A204.1 (cell line): Measurements from ENCODE around the gene H19.

Source experiments
- FAIRE-seq: peaks from 2 replicates; lab custom pipeline; 2012; peaks lifted over from hg19 to GRCh38; lab: Jason Lieb, UNC

The H19 gene

GRCh38 chr11:1982873-1983600 lies 14.6 kb downstream of the H19 start:
- no peak for FAIRE-seq

- no peak for FAIRE-seq
Observed at GRCh38 chr11:1979607-1980006, 18.0 kb downstream of the H19 start.

- FAIRE-seq: no peak
Observed at GRCh38 chr11:1978720-1979473, 18.7 kb downstream of the H19 start.

GRCh38 chr11:1975185-1975584 lies 22.5 kb downstream of the H19 start:
- FAIRE-seq: no peak

GRCh38 chr11:1970956-1971355 lies 26.7 kb downstream of the H19 start:
- no peak for FAIRE-seq

GRCh38 chr11:1969776-1970175 lies 27.9 kb downstream of the H19 start:
- FAIRE-seq: no peak

GRCh38 chr11:1969035-1969434 lies 28.6 kb downstream of the H19 start:
- no peak for FAIRE-seq

GRCh38 chr11:1968454-1969002 lies 29.1 kb downstream of the H19 start:
- FAIRE-seq: no peak

GRCh38 chr11:1967641-1968225 lies 29.9 kb downstream of the H19 start:
- FAIRE-seq: no peak

- FAIRE-seq: no peak
Observed at GRCh38 chr11:1966531-1966930, 31.1 kb downstream of the H19 start.

- FAIRE-seq: no peak
Observed at GRCh38 chr11:1964955-1965354, 32.7 kb downstream of the H19 start.

- no peak for FAIRE-seq
Observed at GRCh38 chr11:1964348-1964747, 33.3 kb downstream of the H19 start.

GRCh38 chr11:1963864-1964263 lies 33.8 kb downstream of the H19 start:
- FAIRE-seq: no peak

- FAIRE-seq: no peak
Observed at GRCh38 chr11:1959786-1960185, 37.9 kb downstream of the H19 start.

GRCh38 chr11:1958367-1958766 lies 39.3 kb downstream of the H19 start:
- FAIRE-seq: no peak

- peak; percentile 25 for FAIRE-seq
Observed at GRCh38 chr11:1953489-1954266, 44.0 kb downstream of the H19 start.

GRCh38 chr11:1952806-1953482 lies 44.7 kb downstream of the H19 start:
- FAIRE-seq: no peak

GRCh38 chr11:1949922-1950321 lies 47.7 kb downstream of the H19 start:
- no peak for FAIRE-seq

GRCh38 chr11:1949302-1949701 lies 48.3 kb downstream of the H19 start:
- no peak for FAIRE-seq

GRCh38 chr11:1948389-1948788 lies 49.3 kb downstream of the H19 start:
- FAIRE-seq: no peak

- no peak for FAIRE-seq
Observed at GRCh38 chr11:1947592-1948237, 49.9 kb downstream of the H19 start.
